Trophoblast cell (in vitro differentiated cells and primary cell): ENCODE data around the gene HSPA12B.
A peak's percentile ranks its signal among the peaks of the same experiment; 100 is the strongest.

ENCODE experiments used
- DNase-seq, 2 donors: peaks; one replicate each; pipeline ENCODE4 v3.0.0-alpha.2; 2016
- H2AFZ ChIP-seq: 2 replicates; pipeline ENCODE4 v1.6.1; 2013; ENCODE audit warnings: low read length, moderate library complexity, mild to moderate bottlenecking; ENCODE audit not compliant: insufficient read depth, poor library complexity
- H2AK5ac ChIP-seq: 2 replicates; pipeline ENCODE4 v1.6.1; 2013; ENCODE audit warnings: mild to moderate bottlenecking, low read length
- H2BK120ac ChIP-seq: 2 replicates; pipeline ENCODE4 v1.6.1; 2013; ENCODE audit warnings: low read length, mild to moderate bottlenecking, moderate library complexity; ENCODE audit not compliant: insufficient read depth, poor library complexity
- H2BK12ac ChIP-seq: 2 replicates; pipeline ENCODE4 v1.6.1; 2013; ENCODE audit warnings: mild to moderate bottlenecking, low read length, moderate library complexity
- H2BK5ac ChIP-seq: 2 replicates; pipeline ENCODE4 v1.6.1; 2013; ENCODE audit warnings: low read length, low read depth, moderate library complexity, mild to moderate bottlenecking; ENCODE audit not compliant: poor library complexity
- H3K14ac ChIP-seq: 2 replicates; pipeline ENCODE4 v1.6.1; 2013; ENCODE audit warnings: mild to moderate bottlenecking, low read length
- H3K18ac ChIP-seq: 2 replicates; pipeline ENCODE4 v1.6.1; 2013; ENCODE audit warnings: mild to moderate bottlenecking, low read length
- H3K23ac ChIP-seq: 2 replicates; pipeline ENCODE4 v1.6.1; 2013; ENCODE audit warnings: low read length
- H3K27ac ChIP-seq: 2 replicates; pipeline ENCODE4 v1.5.1; 2013; ENCODE audit warnings: low read depth, mild to moderate bottlenecking, inconsistent platforms, low read length, moderate library complexity
- H3K27me3 ChIP-seq: 2 replicates; pipeline ENCODE4 v1.6.1; 2013; ENCODE audit warnings: inconsistent platforms, mild to moderate bottlenecking, low read length, moderate library complexity; ENCODE audit not compliant: insufficient read depth
- H3K36me3 ChIP-seq, 2 experiments: 1 replicate in 1 of 2; 2 replicates in 1 of 2; pipeline ENCODE4 v1.6.1; 2013; ENCODE audit warnings: low read length in 2 of 2, mild to moderate bottlenecking in 2 of 2, moderate library complexity in 1 of 2; ENCODE audit not compliant: insufficient read depth in 2 of 2, control insufficient read depth in 1 of 2
- H3K4ac ChIP-seq: 2 replicates; pipeline ENCODE4 v1.6.1; 2013; ENCODE audit warnings: low read depth, mild to moderate bottlenecking, low read length, moderate library complexity
- H3K4me1 ChIP-seq, 2 experiments: 1 replicate in 1 of 2; 2 replicates in 1 of 2; pipeline ENCODE4 v1.6.1; 2013; ENCODE audit warnings: low read length in 2 of 2, mild to moderate bottlenecking in 2 of 2, moderate library complexity in 1 of 2; ENCODE audit not compliant: insufficient read depth in 2 of 2, control insufficient read depth in 1 of 2
- H3K4me2 ChIP-seq: 2 replicates; pipeline ENCODE4 v1.6.1; 2013; ENCODE audit warnings: inconsistent platforms, mild to moderate bottlenecking, low read length, moderate library complexity
- H3K4me3 ChIP-seq: 2 replicates; pipeline ENCODE4 v1.5.1; 2013; ENCODE audit warnings: mild to moderate bottlenecking, low read depth, low read length, inconsistent platforms
- H3K79me1 ChIP-seq: one replicate; pipeline ENCODE4 v1.6.1; 2013; ENCODE audit warnings: low read length
- H3K79me2 ChIP-seq: 2 replicates; pipeline ENCODE4 v1.6.1; 2013; ENCODE audit warnings: low read length, mild to moderate bottlenecking; ENCODE audit not compliant: control insufficient read depth, insufficient read depth, poor library complexity
- H3K9ac ChIP-seq: 2 replicates; pipeline ENCODE4 v1.6.1; 2013; ENCODE audit warnings: mild to moderate bottlenecking, low read length
- H3K9me3 ChIP-seq: 2 replicates; pipeline ENCODE4 v1.6.1; 2013; ENCODE audit warnings: low read depth, mild to moderate bottlenecking, control low read depth, inconsistent platforms, low read length; ENCODE audit not compliant: insufficient read depth
- H4K12ac ChIP-seq: 2 replicates; pipeline ENCODE4 v1.6.1; 2013; ENCODE audit warnings: low read depth, mild to moderate bottlenecking, low read length, moderate library complexity
- H4K8ac ChIP-seq: 2 replicates; pipeline ENCODE4 v1.6.1; 2013; ENCODE audit warnings: low read depth, mild to moderate bottlenecking, low read length, moderate library complexity
- H4K91ac ChIP-seq: one replicate; pipeline ENCODE4 v1.6.1; 2013; ENCODE audit warnings: low read depth, mild to moderate bottlenecking, low read length, moderate library complexity
- WGBS: extraction: QIAGEN DNeasy Blood & Tissue Kit; methylation state at CpG from one replicate; pipeline ENCODE4 v1.1.7; 2013; ENCODE audit warnings: missing lambda C conversion rate; ENCODE audit not compliant: insufficient read length, insufficient coverage; ENCODE audit errors: extremely low coverage; 5-methylcytosine and 5-hydroxymethylcytosine counted together

HSPA12B gene

DNA sequence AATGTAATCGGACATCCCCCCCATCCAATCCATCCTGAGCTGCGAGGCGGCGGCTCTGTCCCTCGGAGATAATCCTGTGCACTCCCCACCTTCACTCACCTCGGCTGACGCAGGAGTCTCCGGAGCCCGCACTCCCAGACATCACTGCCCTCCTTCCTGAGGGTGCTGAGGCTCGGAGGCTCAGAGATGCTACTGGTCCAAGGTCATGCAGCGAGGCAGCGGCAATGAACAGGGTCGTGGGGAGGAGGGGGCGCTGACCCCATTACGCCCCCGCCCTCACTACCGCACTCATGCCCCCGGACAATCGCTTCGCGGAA, 34.6 kb downstream of the HSPA12B start:
- H2BK5ac ChIP-seq = no peak overlapping the region
- no CpG with 5 or more reads among the region's 21 CpGs for WGBS
- no peaks in the 10 kb centered on the region for H3K36me3 ChIP-seq
- no peak overlapping the region for H2AK5ac ChIP-seq
- peak overlapping the region; percentile 77 for H2AFZ ChIP-seq
- H3K4me2 ChIP-seq = peak overlapping the region; percentile 77
- peak in 1 of 2 donors; percentile 25 for DNase-seq
- no peak overlapping the region for H4K12ac ChIP-seq
- peak overlapping the region; percentile 87 for H4K8ac ChIP-seq
- no peaks in the 10 kb centered on the region for H3K9me3 ChIP-seq
- peaks cover 8 to 12% of the 10 kb centered on the region in 2 experiments for H3K4me1 ChIP-seq
- peaks cover 10% of the 10 kb centered on the region for H3K79me1 ChIP-seq
- peak overlapping the region; percentile 75 for H3K4me3 ChIP-seq
- H3K18ac ChIP-seq = peak overlapping the region; percentile 76
- H4K91ac ChIP-seq = no peak overlapping the region
- peaks cover 6% of the 10 kb centered on the region for H3K79me2 ChIP-seq
- H3K27me3 ChIP-seq = no peaks in the 10 kb centered on the region
- H3K23ac ChIP-seq = no peak overlapping the region
- peak overlapping the region; percentile 65 for H3K14ac ChIP-seq
- H3K27ac ChIP-seq = no peak overlapping the region
- no peak overlapping the region for H2BK12ac ChIP-seq
- peak overlapping the region; percentile 21 for H3K9ac ChIP-seq
- H2BK120ac ChIP-seq = no peak overlapping the region
- no peak overlapping the region for H3K4ac ChIP-seq

DNA sequence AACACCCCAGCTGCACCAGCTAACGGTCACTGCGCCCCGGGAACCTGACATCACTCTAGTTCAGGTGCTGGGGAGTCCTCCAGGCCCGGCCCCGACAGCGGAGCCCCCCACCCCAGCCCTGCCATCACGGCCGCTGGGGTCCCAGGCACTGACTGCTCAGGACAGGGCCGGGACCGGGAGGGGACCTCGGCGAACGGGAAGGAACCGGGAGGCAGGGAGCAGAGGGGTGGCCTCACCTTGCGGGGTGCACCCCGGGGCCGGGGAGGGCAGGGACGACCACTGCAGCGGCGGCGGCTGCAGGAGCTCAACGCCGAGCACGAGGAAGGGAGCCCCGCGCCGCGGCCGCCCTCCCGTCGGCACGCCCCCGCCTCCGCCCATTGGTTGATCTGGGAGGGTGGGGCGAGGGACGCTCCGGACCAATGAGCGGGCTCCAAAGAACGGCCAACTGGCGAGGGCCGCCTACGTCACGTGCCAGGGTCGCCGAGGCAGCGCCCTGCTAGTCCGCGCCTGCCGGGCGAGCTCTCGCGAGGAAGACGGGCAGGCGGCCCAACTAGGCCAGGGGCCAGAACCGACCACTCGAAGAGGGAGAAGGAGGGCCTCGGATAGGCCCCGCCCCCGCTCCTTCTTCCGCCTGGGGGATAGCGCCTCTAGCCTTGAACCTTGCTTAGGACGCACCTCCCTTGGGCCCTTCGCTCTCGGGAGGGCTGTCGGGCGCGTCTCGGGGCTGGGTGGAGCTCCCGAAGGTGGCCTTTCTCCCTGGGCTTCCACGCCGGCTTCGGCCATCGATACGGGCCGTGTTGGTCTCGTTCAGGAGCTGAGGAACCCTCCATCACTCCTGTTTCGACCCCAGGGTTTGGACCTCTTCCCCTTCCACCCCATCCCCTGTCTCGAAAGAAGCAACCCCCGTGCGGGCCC, 35.2 kb downstream of the HSPA12B start, which contains the start of gene ADISSP:
ADISSP (minus strand) TSS at position 327 of the 915 bp plus-strand sequence. CDS start 7,653 bp downstream, outside the sequence.
- DNase-seq = peak; percentile 98 to 99
- Histone ChIP-seq H2BK5ac (peak within 1 kb of the TSS; percentile 14), H3K79me2 (peaks cover 6% of the 10 kb centered on the region), H2BK120ac (peak within 1 kb of the TSS; percentile 48), H3K4ac (peak within 1 kb of the TSS; percentile 61), H3K79me1 (peaks cover 10% of the 10 kb centered on the region), H4K8ac (peak within 1 kb of the TSS; percentile 91), H3K36me3 (no peaks in the 10 kb centered on the region), H2AFZ (peak within 1 kb of the TSS; percentile 89), H3K27ac (no peak within 1 kb of the TSS), H3K9ac (peak within 1 kb of the TSS; percentile 69), H3K4me2 (peak within 1 kb of the TSS; percentile 84), H3K9me3 (no peaks in the 10 kb centered on the region), H4K91ac (peak within 1 kb of the TSS; percentile 74), H3K4me1 (peaks cover 8 to 12% of the 10 kb centered on the region in 2 experiments), H2BK12ac (no peak within 1 kb of the TSS), H2AK5ac (no peak within 1 kb of the TSS), H3K27me3 (no peaks in the 10 kb centered on the region), H4K12ac (peak within 1 kb of the TSS; percentile 86), H3K23ac (no peak within 1 kb of the TSS), H3K18ac (peak within 1 kb of the TSS; percentile 76), H3K14ac (peak within 1 kb of the TSS; percentile 80), H3K4me3 (peak within 1 kb of the TSS; percentile 80)
- no CpG with 5 or more reads among the region's 80 CpGs for WGBS

DNA sequence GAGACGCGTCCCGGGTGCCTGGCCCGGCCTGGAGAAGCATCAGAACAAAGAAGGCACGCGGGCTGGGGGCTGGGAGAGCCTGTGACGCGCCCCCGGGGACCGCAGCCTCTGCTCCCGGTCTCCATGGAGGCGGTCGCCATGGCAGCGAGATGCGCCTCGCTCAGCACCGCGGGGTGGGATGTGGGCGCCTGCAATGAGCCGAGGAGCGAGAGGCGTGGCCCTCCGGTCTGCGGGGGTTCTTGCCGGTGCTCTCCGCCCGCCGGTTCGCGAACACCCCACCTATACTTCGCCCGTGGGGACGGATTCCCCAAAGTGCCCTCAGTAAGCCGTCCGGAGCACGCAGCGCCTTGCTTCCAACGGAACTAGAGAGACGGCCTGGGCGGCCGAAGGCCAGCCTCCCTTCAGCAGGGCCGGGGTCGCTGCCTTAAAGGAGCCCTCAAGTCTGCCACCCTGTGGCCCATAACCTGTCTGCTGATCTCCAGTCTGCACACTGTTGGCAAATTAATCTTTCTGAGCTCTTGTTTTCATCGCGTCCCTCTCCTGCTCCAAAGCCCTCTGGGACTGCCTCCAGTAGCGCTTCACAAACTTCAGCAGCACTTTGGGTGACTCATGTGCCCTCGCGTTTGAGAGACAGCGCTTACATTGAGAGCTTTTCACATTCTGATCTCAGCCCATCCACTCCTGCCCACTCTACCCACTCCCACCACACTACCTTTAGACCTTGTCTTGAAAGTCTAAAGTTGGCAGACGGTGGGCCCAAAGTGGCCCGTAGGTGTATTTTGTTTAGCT, 36.1 kb downstream of the HSPA12B start:
- no peak overlapping the region for H3K27ac ChIP-seq
- H3K9me3 ChIP-seq = no peaks in the 10 kb centered on the region
- H3K18ac ChIP-seq = peak overlapping the region; percentile 63
- H3K4me1 ChIP-seq = peaks cover 8 to 12% of the 10 kb centered on the region in 2 experiments
- no peak overlapping the region for H2AK5ac ChIP-seq
- peak overlapping the region; percentile 74 for H4K91ac ChIP-seq
- H2BK5ac ChIP-seq = no peak overlapping the region
- peak; percentile 69 to 86 for DNase-seq
- H3K79me2 ChIP-seq = peaks cover 6% of the 10 kb centered on the region
- no peaks in the 10 kb centered on the region for H3K27me3 ChIP-seq
- H4K8ac ChIP-seq = peak overlapping the region; percentile 91
- H3K4me3 ChIP-seq = peak overlapping the region; percentile 80
- H3K9ac ChIP-seq = peak overlapping the region; percentile 69
- H2BK12ac ChIP-seq = no peak overlapping the region
- no peak overlapping the region for H3K23ac ChIP-seq
- H3K79me1 ChIP-seq = peaks cover 10% of the 10 kb centered on the region
- peak overlapping the region; percentile 48 for H2BK120ac ChIP-seq
- peak overlapping the region; percentile 89 for H2AFZ ChIP-seq
- no peaks in the 10 kb centered on the region for H3K36me3 ChIP-seq
- H3K4ac ChIP-seq = peak overlapping the region; percentile 61
- peak overlapping the region; percentile 80 for H3K14ac ChIP-seq
- peak overlapping the region; percentile 84 for H3K4me2 ChIP-seq
- H4K12ac ChIP-seq = peak overlapping the region; percentile 86
- no CpG with 5 or more reads among the region's 51 CpGs for WGBS

DNA sequence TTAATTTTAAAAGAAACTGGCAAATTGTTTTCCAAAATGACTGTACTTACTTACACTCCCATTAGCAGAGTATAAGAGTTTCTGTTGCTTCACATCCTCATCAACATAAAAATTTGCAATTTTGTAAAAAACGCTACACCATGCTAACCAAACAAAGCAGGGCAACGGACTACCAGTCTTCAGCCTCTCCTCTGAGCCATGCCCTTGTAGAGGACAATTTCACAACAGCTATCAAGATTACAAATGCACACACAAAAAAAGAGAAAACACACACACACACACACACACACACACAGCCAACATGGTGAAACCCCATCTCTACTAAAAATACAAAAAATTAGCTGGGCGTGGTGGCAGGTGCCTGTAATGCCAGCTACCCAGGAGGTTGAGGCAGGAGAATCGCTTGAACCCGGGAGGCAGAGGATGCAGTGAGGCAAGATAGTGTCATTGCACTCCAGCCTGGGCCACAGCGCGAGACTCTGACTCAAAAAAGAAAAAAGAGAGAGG, 39.1 kb downstream of the HSPA12B start:
- H3K79me2 ChIP-seq = peaks cover 6% of the 10 kb centered on the region
- no peaks in the 10 kb centered on the region for H3K27me3 ChIP-seq
- H3K4me3 ChIP-seq = no peak overlapping the region
- peaks cover 10% of the 10 kb centered on the region for H3K79me1 ChIP-seq
- no CpG with 5 or more reads among the region's 7 CpGs for WGBS
- H2AFZ ChIP-seq = no peak overlapping the region
- no peak overlapping the region for H3K9ac ChIP-seq
- no peak overlapping the region for H3K23ac ChIP-seq
- H3K18ac ChIP-seq = no peak overlapping the region
- no peak overlapping the region for H3K14ac ChIP-seq
- H2BK12ac ChIP-seq = no peak overlapping the region
- no peak overlapping the region for H4K91ac ChIP-seq
- no peaks in the 10 kb centered on the region for H3K9me3 ChIP-seq
- H2BK5ac ChIP-seq = no peak overlapping the region
- H3K27ac ChIP-seq = no peak overlapping the region
- no peak overlapping the region for H4K12ac ChIP-seq
- H3K4me1 ChIP-seq = peaks cover 8 to 12% of the 10 kb centered on the region in 2 experiments
- no peak overlapping the region for H3K4me2 ChIP-seq
- no peak overlapping the region for H3K4ac ChIP-seq
- no peak overlapping the region for H4K8ac ChIP-seq
- no peak overlapping the region for H2BK120ac ChIP-seq
- H2AK5ac ChIP-seq = no peak overlapping the region
- H3K36me3 ChIP-seq = no peaks in the 10 kb centered on the region
- DNase-seq = no peak
